ENCODE measurements around the gene CFAP251. TPM values are rescaled to one million over a fixed set of nuclear protein-coding genes. Genes with fewer than 3 reads are reported as not detected.
A peak's percentile ranks its signal among the peaks of the same experiment; 100 is the strongest.

Gene CFAP251
- total RNA-seq, 2 experiments from 2014 or later: 4.1 to 4.7 TPM

- CTCF ChIA-PET (ENCODE audit: unreplicated experiment): interaction anchor here (0.9 kb wide), 1 partner anchor 9 kb away, joined by 3 read pairs; no protein-coding TSS in a partner anchor
- POLR2A ChIA-PET: interaction anchor here (2.4 to 7.6 kb wide), 3 partner anchors 14 to 41 kb away, joined by 9 to 332 read pairs (median 15); no protein-coding TSS in a partner anchor
- H2AFZ ChIP-seq (ENCODE audit: low read length): no peak overlapping the region
- H3K36me3 ChIP-seq (ENCODE audit: insufficient read depth, low read length): peaks cover 52% of the 10 kb centered on the region
- no peaks in the 10 kb centered on the region for H3K9me2 ChIP-seq (ENCODE audit: insufficient read depth, low read length)
- peak overlapping the region; percentile 95 for H3K4me3 ChIP-seq (ENCODE audit: low read depth, low read length, poor library complexity, severe bottlenecking)
- TF ChIP-seq CTCF (conservative IDR thresholded peaks at IDR 0.05; ENCODE audit: low read length): no peak
- intact Hi-C loops (cut with micrococcal nuclease; ENCODE audit: unreplicated experiment): no loop called here
- no peaks in the 10 kb centered on the region for H4K20me1 ChIP-seq (ENCODE audit: insufficient read depth, low read length)
- peak overlapping the region; percentile 87 for H3K4me2 ChIP-seq (ENCODE audit: low read length)
- no TSS peak for BruUV-seq (replicated peaks)
- peak overlapping the region; percentile 94 for H3K27ac ChIP-seq (ENCODE audit: low read depth, low read length, poor library complexity, severe bottlenecking)
- DNase-seq (ENCODE audit: low spot score): peak; percentile 79
- H3K9me3 ChIP-seq (ENCODE audit: low read length): peaks cover 18% of the 10 kb centered on the region; the same call in 1 of the 2 replicates
- peaks cover 71% of the 10 kb centered on the region for H3K4me1 ChIP-seq (ENCODE audit: insufficient read depth, low read length, poor library complexity, severe bottlenecking)
- H3K79me2 ChIP-seq (ENCODE audit: insufficient read depth, low read depth, low read length): peaks cover 89% of the 10 kb centered on the region
Observed at GRCh38 chr12:122022393-122023338, 104.3 kb downstream of the CFAP251 start.

- CTCF ChIA-PET (ENCODE audit: unreplicated experiment): interaction anchor here (0.9 kb wide), 1 partner anchor 10 kb away, joined by 3 read pairs; no protein-coding TSS in a partner anchor
- TSS peak; percentile 66 for BruUV-seq (replicated peaks)
Observed at GRCh38 chr12:122023339-122024131, 105.1 kb downstream of the CFAP251 start.

More at GRCh38 chr12:122023339-122024131, 105.1 kb downstream of the CFAP251 start:
- peak overlapping the region; percentile 95 for H3K4me3 ChIP-seq (ENCODE audit: low read depth, low read length, poor library complexity, severe bottlenecking)
- peak overlapping the region; percentile 94 for H3K27ac ChIP-seq (ENCODE audit: low read depth, low read length, poor library complexity, severe bottlenecking)
- POLR2A ChIA-PET: interaction anchor here (1.0 to 7.6 kb wide), 4 partner anchors 15 to 230 kb away, joined by 4 to 332 read pairs (median 12); partner anchors contain the start of gene RHOF
- H3K9me2 ChIP-seq (ENCODE audit: insufficient read depth, low read length): no peaks in the 10 kb centered on the region
- intact Hi-C loops (cut with micrococcal nuclease; ENCODE audit: unreplicated experiment): loop anchor here (1.0 kb wide), 1 partner anchor 19 kb away; no protein-coding TSS in a partner anchor
- H2AFZ ChIP-seq (ENCODE audit: low read length): no peak overlapping the region
- DNase-seq (ENCODE audit: low spot score): peak; percentile 62
- peaks cover 72% of the 10 kb centered on the region for H3K4me1 ChIP-seq (ENCODE audit: insufficient read depth, low read length, poor library complexity, severe bottlenecking)
- peaks cover 89% of the 10 kb centered on the region for H3K79me2 ChIP-seq (ENCODE audit: insufficient read depth, low read depth, low read length)
- peaks cover 45% of the 10 kb centered on the region for H3K36me3 ChIP-seq (ENCODE audit: insufficient read depth, low read length)
- H4K20me1 ChIP-seq (ENCODE audit: insufficient read depth, low read length): no peaks in the 10 kb centered on the region
- H3K9me3 ChIP-seq (ENCODE audit: low read length): peaks cover 11% of the 10 kb centered on the region; the same call in 1 of the 2 replicates
- peak overlapping the region; percentile 87 for H3K4me2 ChIP-seq (ENCODE audit: low read length)
- TF ChIP-seq EZH2phosphoT487 (IDR thresholded peaks at IDR 0.05; ENCODE audit: borderline replicate concordance, low read depth, low read length) (no peak), CTCF (conservative IDR thresholded peaks at IDR 0.05; ENCODE audit: low read length) (no peak)
